Lower leg skin (tissue), 3 donors: Measurements from ENCODE around the gene GALR2.

Source experiments
- POLR2A ChIP-seq, 2 donors: fragments of 450-650 bp; IDR thresholded peaks; one replicate each; pipeline ENCODE4 v1.6.1; 2016 to 2017; ENCODE audit warnings: antibody characterized with exemption in 2 of 2, mild to moderate bottlenecking in 1 of 2, moderate library complexity in 1 of 2
- TF ChIP-seq, protein P1 (sequence below), 3 donors: fragments of 450-650 bp; IDR thresholded peaks; one replicate each; pipeline ENCODE4 v1.5.1; 2016; ENCODE audit warnings: antibody characterized with exemption in 3 of 3, mild to moderate bottlenecking in 3 of 3, moderate library complexity in 2 of 3

GRCh38 chr17:76079956-76080767, 5.6 kb downstream of the GALR2 start:
- TF ChIP-seq, protein P1, sequence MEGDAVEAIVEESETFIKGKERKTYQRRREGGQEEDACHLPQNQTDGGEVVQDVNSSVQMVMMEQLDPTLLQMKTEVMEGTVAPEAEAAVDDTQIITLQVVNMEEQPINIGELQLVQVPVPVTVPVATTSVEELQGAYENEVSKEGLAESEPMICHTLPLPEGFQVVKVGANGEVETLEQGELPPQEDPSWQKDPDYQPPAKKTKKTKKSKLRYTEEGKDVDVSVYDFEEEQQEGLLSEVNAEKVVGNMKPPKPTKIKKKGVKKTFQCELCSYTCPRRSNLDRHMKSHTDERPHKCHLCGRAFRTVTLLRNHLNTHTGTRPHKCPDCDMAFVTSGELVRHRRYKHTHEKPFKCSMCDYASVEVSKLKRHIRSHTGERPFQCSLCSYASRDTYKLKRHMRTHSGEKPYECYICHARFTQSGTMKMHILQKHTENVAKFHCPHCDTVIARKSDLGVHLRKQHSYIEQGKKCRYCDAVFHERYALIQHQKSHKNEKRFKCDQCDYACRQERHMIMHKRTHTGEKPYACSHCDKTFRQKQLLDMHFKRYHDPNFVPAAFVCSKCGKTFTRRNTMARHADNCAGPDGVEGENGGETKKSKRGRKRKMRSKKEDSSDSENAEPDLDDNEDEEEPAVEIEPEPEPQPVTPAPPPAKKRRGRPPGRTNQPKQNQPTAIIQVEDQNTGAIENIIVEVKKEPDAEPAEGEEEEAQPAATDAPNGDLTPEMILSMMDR (IDR thresholded peaks at IDR 0.05) = no peak
- no peak for TF ChIP-seq POLR2A (IDR thresholded peaks at IDR 0.05)
